Measurements from ENCODE around the gene BIRC6. TPM values are rescaled to one million over a fixed set of nuclear protein-coding genes. Genes with fewer than 3 reads are reported as not detected.

BIRC6 gene
- total and polyA plus RNA-seq, 12 donors = 14.2 to 165 (median 80.7) TPM

- TF ChIP-seq CTCF (IDR thresholded peaks at IDR 0.05) (no peak), POLR2A (IDR thresholded peaks at IDR 0.05) (no peak)
- H3K36me3 ChIP-seq (replicated peaks in 1 of 2) = peaks cover 3 to 6% of the 10 kb centered on the region in 2 donors
- no peaks in the 10 kb centered on the region for H3K27me3 ChIP-seq
- H3K4me3 ChIP-seq = no peak overlapping the region
- DNase-seq = no peak
- intact Hi-C loops (cut with DNase I) = no loop called here
- no peaks in the 10 kb centered on the region for H3K9me3 ChIP-seq (replicated peaks in 1 of 3)
- 91 to 94% (median 92%) methylated on average over 3 of the region's 3 CpGs for WGBS, 4 donors
- H3K4me1 ChIP-seq (replicated peaks in 1 of 2) = peaks cover 0 to 5% of the 10 kb centered on the region in 2 donors
- H3K27ac ChIP-seq = no peak overlapping the region
Measured at GRCh38 chr2:32656069-32656468, 299.2 kb downstream of the BIRC6 start.

GRCh38 chr2:32663864-32664263 lies 307.0 kb downstream of the BIRC6 start:
- H3K4me3 ChIP-seq = no peak overlapping the region
- H3K27me3 ChIP-seq = no peaks in the 10 kb centered on the region
- no peaks in the 10 kb centered on the region for H3K36me3 ChIP-seq (replicated peaks in 1 of 2)
- intact Hi-C loops (cut with DNase I) = no loop called here
- 71 to 91% (median 76%) methylated on average over 8 of the region's 8 CpGs for WGBS, 4 donors
- H3K4me1 ChIP-seq (replicated peaks in 1 of 2) = no peaks in the 10 kb centered on the region
- H3K27ac ChIP-seq = no peak overlapping the region
- TF ChIP-seq POLR2A (IDR thresholded peaks at IDR 0.05) = no peak
- TF ChIP-seq CTCF (IDR thresholded peaks at IDR 0.05) = no peak
- no peak for DNase-seq
- H3K9me3 ChIP-seq (replicated peaks in 1 of 3) = no peaks in the 10 kb centered on the region

DNA sequence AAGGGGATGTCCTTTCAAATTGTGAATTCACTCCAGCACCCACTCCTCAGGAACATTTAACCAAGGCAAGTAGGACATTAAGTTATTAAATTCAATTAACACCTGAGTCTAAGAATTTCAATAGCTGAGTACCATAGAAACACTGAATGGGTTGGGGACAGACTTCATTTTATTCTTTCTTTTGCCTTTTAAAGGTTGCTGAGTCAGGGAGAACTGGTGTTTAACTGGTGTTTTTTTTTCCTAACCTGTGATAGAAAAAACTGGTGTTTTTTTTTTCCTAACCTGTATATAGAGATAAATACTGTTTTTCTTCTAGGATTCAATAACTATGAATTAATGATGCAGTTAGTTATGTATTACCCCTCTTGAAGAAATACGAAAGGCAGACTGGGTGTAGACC lies 309.9 kb downstream of the BIRC6 start:
- no peaks in the 10 kb centered on the region for H3K4me1 ChIP-seq (replicated peaks in 1 of 2)
- no peak overlapping the region for H3K27ac ChIP-seq
- H3K4me3 ChIP-seq = no peak overlapping the region
- no peaks in the 10 kb centered on the region for H3K36me3 ChIP-seq (replicated peaks in 1 of 2)
- H3K9me3 ChIP-seq (replicated peaks in 1 of 3) = no peaks in the 10 kb centered on the region
- intact Hi-C loops (cut with DNase I) = no loop called here
- TF ChIP-seq POLR2A (IDR thresholded peaks at IDR 0.05) (no peak), CTCF (IDR thresholded peaks at IDR 0.05) (no peak)
- WGBS, 4 donors = 93 to 100% (median 98%) methylated on average over 1 of the region's 1 CpG
- no peaks in the 10 kb centered on the region for H3K27me3 ChIP-seq
- DNase-seq = no peak

- intact Hi-C loops (cut with DNase I) = no loop called here
- 73 to 88% (median 81%) methylated on average over 1 of the region's 1 CpG for WGBS, 4 donors
- Histone ChIP-seq H3K27ac (no peak overlapping the region), H3K4me3 (no peak overlapping the region), H3K36me3 (replicated peaks in 1 of 2) (peaks cover 0 to under 1% of the 10 kb centered on the region in 2 donors), H3K27me3 (no peaks in the 10 kb centered on the region), H3K9me3 (replicated peaks in 1 of 3) (no peaks in the 10 kb centered on the region), H3K4me1 (replicated peaks in 1 of 2) (no peaks in the 10 kb centered on the region)
- no peak for TF ChIP-seq POLR2A (IDR thresholded peaks at IDR 0.05)
- no peak for TF ChIP-seq CTCF (IDR thresholded peaks at IDR 0.05)
- no peak for DNase-seq
Measured at GRCh38 chr2:32668254-32668653, 311.4 kb downstream of the BIRC6 start.

MicroRNAs encoded within 50 kb of the gene (microRNA counts, 767-probe panel; counts per million panel counts)
- 0 counts per million in 2 donors for microRNA hsa-miR-558

Small RNA genes lying within 50 kb of the gene (microRNA-seq; reads per million reads assigned to microRNA genes)
- gene MIR4765 (0 reads per million in 3 donors), gene MIR558 (0 reads per million in 3 donors)

Small RNA genes lying within 50 kb of the gene (small RNA-seq; reads per million reads assigned to genes)
- gene MIR4765 = 0 reads per million in 2 donors
- 0 reads per million in 2 donors for gene MIR558

Other genes with a start within 250 kb of the BIRC6 start
- gene SLC30A6, start 191.2 kb upstream of the BIRC6 start, total RNA-seq = 10 to 100 TPM; 13.8 to 37.8 (median 23.6) TPM
- 10 to 100 TPM in 1 of 3 donors, 1 to 10 TPM in 2; 3.8 to 27.7 (median 4.0) TPM for gene SLC30A6, start 191.2 kb upstream of the BIRC6 start, polyA plus RNA-seq
- 1 to 10 TPM in 8 of 9 donors, under 1 TPM in 1; 0.72 to 6.8 (median 3.9) TPM for gene NLRC4, start 92.1 kb upstream of the BIRC6 start, total RNA-seq
- gene NLRC4, start 92.1 kb upstream of the BIRC6 start, polyA plus RNA-seq = 1 to 10 TPM; 1.6 to 3.1 (median 1.8) TPM
- 10 to 100 TPM; 10.6 to 69.3 (median 38.2) TPM for gene YIPF4, start 79.1 kb upstream of the BIRC6 start, total RNA-seq
- 10 to 100 TPM in 1 of 3 donors, 1 to 10 TPM in 2; 8.4 to 26.5 (median 8.7) TPM for gene YIPF4, start 79.1 kb upstream of the BIRC6 start, polyA plus RNA-seq

Measured in adrenal gland (tissue), 12 donors.